ENCODE measurements around the gene SIRPG. TPM values are rescaled to one million over a fixed set of nuclear protein-coding genes. Genes with fewer than 3 reads are reported as not detected.
"Not testable (repeated sequence)": the region's sequence is repeated elsewhere in the genome, so short reads cannot be mapped to it uniquely, and the experiment has no call there.

SIRPG gene
- polyA plus RNA-seq, 3 donors = 0.18 TPM; not detected in 2

DNA sequence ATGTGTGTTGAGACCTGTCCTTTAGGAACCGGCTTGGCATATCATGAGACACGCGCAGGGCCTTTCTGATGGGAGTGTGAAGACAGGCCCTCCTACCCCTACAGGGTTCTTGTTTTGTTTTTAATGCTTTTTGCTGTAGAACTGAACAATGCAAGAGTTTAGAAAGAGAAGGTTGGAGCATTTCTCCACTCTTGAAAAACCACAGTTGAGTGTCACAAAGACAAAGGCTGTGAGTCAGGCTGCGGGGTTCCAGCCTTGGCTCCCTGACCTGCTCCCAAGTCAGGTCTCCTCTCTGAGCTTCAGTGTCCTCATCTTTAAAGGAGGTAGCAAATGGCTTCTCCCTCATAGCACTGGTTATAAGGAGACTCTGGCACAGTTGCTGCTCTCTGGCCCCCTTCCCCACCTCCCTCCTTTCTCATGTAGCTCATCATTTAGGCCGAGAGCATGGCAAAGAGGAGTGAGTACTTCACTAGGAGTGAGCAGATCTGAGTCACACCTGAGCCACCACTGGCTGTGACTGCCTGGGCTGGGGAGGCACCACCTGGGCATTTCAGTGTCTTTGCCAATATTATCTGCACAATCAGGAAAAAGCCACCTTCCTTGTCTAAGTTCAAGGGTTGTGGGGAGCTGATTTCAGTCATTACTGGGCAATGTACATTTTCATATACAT is 48.8 kb downstream of the SIRPG start:
- DNase-seq (ENCODE audit: low read depth in 3 of 3, low spot score in 2 of 3) = not testable (repeated sequence)

DNA sequence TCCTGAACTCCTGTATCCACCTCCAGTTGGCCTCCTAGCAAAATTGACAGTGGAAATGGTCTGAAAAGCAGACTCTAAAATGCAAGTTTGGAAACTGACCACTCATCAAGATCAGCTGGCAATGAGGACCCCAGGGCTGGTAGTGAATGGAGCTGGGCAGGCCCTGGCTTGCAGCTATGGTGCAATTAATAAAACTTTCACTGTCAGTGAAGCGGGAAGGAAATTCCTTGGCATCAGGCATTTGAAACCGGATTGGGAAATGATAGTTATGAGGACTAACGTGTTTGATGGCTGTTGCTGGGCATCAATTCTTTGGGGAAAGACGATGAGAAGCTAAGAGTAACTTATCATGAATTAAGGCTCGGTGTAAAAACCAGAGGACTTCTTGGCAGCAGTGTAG is 56.8 kb downstream of the SIRPG start:
- DNase-seq (ENCODE audit: low read depth in 3 of 3, low spot score in 2 of 3) = no peak

DNA sequence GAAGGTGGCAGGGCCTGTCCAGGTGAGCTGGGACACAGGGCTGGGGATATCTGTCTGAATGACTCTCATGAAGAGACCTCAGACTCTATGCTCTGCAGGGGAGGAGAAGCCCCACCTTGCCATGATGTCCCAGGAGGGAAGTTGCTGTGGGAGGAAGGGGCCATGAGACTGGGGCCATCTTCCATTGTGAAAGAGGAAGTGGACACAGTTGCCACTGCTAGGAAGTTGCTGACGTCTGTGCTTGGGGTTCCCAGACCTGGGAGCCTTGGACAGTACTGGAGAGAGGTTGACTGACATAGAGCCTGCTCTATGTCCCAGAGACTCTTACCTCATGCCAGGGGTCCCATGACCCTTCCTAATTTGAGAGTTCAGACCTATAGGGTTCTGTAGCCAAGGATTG is 62.2 kb downstream of the SIRPG start:
- DNase-seq (ENCODE audit: low read depth in 3 of 3, low spot score in 2 of 3) = no peak

DNA sequence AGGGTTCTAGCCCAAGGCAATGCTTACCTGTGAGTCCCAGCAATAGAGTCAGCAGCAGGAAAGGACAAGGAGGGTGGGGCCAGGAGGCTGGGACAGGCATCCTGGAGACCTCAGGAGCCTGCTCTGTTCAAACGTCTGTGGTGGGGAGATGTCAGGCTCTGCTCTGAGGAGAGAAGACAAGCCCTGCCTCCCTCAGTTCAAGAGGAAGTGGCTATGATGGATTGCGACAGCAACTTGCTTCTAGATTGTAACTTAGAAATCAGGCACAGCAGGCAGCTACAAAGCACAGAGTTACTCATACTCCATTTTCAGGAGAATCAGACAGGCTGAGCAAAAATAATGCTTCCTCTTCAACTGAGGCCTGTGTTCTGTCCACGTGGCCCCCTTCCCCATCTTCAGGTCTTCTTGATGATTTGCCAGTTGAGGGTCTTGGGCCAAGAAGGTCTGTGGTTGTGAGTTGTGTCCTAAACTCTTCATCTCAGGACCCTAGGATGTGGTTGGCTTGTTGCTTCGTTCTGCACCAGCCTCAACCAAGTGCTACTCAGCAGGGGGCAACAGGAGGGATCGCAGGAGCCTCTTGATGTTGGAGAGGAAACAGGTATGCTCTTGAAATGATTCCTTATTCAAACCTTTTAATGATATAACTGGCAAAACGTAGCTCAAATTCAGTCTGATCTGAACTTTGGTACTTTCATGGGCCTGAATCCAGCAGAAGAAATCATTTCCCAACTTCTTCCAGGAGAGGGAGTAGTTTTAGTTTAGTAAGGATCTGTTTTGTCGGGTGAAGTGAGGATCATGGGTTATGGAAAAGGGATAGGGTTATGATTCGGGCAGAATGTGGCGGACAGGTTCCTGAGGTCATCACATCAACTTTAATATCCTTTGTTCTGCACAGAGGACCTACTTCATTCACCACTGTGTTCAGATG is 68.8 kb downstream of the SIRPG start:
- no peak for DNase-seq (ENCODE audit: low read depth in 3 of 3, low spot score in 2 of 3)

DNA sequence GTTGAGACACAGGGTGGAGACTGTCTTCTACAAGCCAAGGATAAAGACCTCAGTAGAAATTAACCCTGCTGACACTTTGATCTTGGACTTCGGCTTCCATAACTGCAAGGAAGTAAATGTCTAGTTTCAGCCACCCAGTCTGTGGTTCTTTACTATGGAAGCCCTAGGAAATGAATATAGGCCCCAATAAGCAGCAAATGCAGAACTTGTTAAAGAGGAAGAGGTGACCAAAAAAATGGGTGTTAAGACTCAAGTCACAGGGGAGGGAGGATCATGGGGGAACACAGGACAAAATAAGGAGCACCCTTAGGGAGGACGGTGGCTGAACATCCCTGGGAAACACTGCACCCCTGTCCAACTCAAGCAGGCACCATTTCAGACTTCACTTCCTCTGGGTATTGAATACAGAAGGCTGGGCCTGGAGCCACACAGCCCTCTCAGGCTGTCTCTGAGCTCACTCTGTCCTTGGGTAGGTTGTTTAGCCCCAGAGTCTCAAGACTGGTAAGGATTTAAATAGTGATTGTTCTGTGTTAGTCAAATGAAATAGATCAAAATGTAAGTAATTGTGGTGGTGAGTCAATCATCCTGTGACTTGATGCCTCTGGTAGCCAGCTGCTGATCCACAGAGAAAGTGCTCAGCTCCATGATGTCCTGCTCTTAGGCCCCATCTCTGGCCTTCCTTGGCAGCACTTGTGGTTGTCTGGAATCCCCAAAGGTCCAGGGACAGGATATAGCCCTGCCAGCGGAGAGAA is 69.6 kb downstream of the SIRPG start:
- no peak for DNase-seq (ENCODE audit: low read depth in 3 of 3, low spot score in 2 of 3)

DNA sequence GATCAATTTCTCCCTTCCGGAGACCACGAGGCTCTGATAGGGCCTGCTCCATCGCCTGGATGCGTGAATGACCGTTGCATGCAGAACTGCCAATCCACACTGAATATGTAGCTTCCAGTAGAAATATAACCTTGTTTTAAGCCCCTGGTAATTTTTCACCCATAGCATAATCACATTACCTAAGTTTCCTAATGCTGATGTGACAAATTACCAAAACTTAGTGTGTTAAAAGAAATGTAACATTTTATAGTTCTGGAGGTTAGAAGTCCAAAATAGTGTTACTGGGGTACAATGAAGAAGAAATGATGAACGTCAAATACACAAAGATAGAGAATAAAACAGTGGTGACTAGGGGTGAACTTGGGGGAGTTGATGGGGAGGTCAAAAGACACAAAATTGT is 78.1 kb downstream of the SIRPG start:
- DNase-seq (ENCODE audit: low read depth in 3 of 3, low spot score in 2 of 3) = no peak

Other genes starting within 250 kb of the SIRPG start
- 100 to 1,000 TPM in 2 of 3 donors, 10 to 100 TPM in 1; 97.5 to 107 (median 100) TPM for gene NSFL1C, start 190.9 kb downstream of the SIRPG start, polyA plus RNA-seq (ENCODE audit: insufficient read length in 3 of 3)
- under 1 TPM; 0.31 to 0.49 (median 0.32) TPM for gene SIRPB2, start 166.4 kb downstream of the SIRPG start, polyA plus RNA-seq (ENCODE audit: insufficient read length in 3 of 3)
- gene SIRPD, start 100.1 kb downstream of the SIRPG start, polyA plus RNA-seq (ENCODE audit: insufficient read length in 3 of 3) = not detected
- gene SIRPB1, start 37.8 kb downstream of the SIRPG start, polyA plus RNA-seq (ENCODE audit: insufficient read length in 3 of 3) = 1 to 10 TPM in 2 of 3 donors, under 1 TPM in 1; 0.53 to 2.5 (median 1.5) TPM
- 10 to 100 TPM; 24.6 to 26.2 (median 25.7) TPM for gene SIRPA, start 237.6 kb upstream of the SIRPG start, polyA plus RNA-seq (ENCODE audit: insufficient read length in 3 of 3)